HepG2 (cell line): ENCODE measurements around the gene PHF3. TPM values are rescaled to one million over a fixed set of nuclear protein-coding genes. Genes with fewer than 3 reads are reported as not detected.

ENCODE experiments used
- CBX2 ChIP-seq, 2 experiments: fragments of 200-600 bp in 1 of 2; sonication (generic); formaldehyde crosslinking in 1 of 2; IDR thresholded peaks; 2 replicates each; pipeline versions ENCODE4 v1.7.0 to v1.8.1; 2018 to 2022; ENCODE audit warnings: low read depth in 2 of 2, low read length in 1 of 2, mild to moderate bottlenecking in 1 of 2, missing genetic modification reagents in 1 of 2
- MAZ ChIP-seq, 2 experiments: sonication (generic) in 1 of 2; formaldehyde crosslinking in 1 of 2; IDR thresholded peaks; 2 replicates each; pipeline versions ENCODE4 v1.5.0 to v1.6.1; 2012 to 2020; ENCODE audit warnings: low read depth in 2 of 2, mild to moderate bottlenecking in 2 of 2, borderline replicate concordance in 1 of 2, improper control_type of control experiment in 1 of 2, low read length in 1 of 2, missing genetic modification reagents in 1 of 2, moderate library complexity in 1 of 2
- TFE3 ChIP-seq: IDR thresholded peaks from 2 replicates; pipeline ENCODE4 v1.6.1; 2016
- UBTF ChIP-seq: sonication (generic); formaldehyde crosslinking; IDR thresholded peaks from 2 replicates; pipeline ENCODE4 v1.4.0; 2020; ENCODE audit warnings: mild to moderate bottlenecking, missing genetic modification reagents
- ZEB1 ChIP-seq: IDR thresholded peaks from 2 replicates; pipeline ENCODE4 v1.6.1; 2012; ENCODE audit warnings: mild to moderate bottlenecking, low read depth, inconsistent platforms; ENCODE audit not compliant: insufficient replicate concordance
- ZNF142 ChIP-seq: sonication (generic); formaldehyde crosslinking; IDR thresholded peaks from 2 replicates; pipeline ENCODE4 v1.4.0; 2020; ENCODE audit warnings: missing genetic modification reagents
- ZNF562 ChIP-seq: sonication (generic); formaldehyde crosslinking; IDR thresholded peaks from 2 replicates; pipeline ENCODE4 v1.8.0; 2022; ENCODE audit warnings: missing genetic modification reagents, borderline replicate concordance
- ZNF687 ChIP-seq: sonication (generic); formaldehyde crosslinking; IDR thresholded peaks from 2 replicates; pipeline ENCODE4 v1.5.1; 2020; ENCODE audit warnings: mild to moderate bottlenecking, missing genetic modification reagents, moderate library complexity
- polyA plus RNA-seq, 8 experiments: library from polyadenylated mRNA; depleted of rRNA in 3 of 8; stranded (reverse) in 7 of 8; unstranded in 1 of 8; fragments of >200 nt; fragmentation: Illumina TruSeq in 4 of 8; extraction: Trizol in 4 of 8; gene quantifications; 2 replicates each; pipeline versions ENCODE4 v1.2.1 to v1.2.3, GENCODE V29; 2011 to 2016; ENCODE audit warnings: low read depth in 4 of 8, missing spikeins in 1 of 8, mixed read lengths in 1 of 8; ENCODE audit not compliant: insufficient read depth in 1 of 8
- total RNA-seq, 5 experiments: library from RNA; depleted of rRNA; stranded (reverse); fragments of >200 nt; fragmentation: Illumina TruSeq; extraction: Trizol; gene quantifications; 2 replicates each; pipeline ENCODE4 v1.2.3, GENCODE V29; 2016; ENCODE audit warnings: low read depth in 1 of 5
- TF ChIP-seq, protein P1 (sequence below): sonication (generic); formaldehyde crosslinking; conservative IDR thresholded peaks from 2 replicates; pipeline ENCODE4 v1.8.0; 2022; ENCODE audit warnings: missing genetic modification reagents

The PHF3 gene
- total and polyA plus RNA-seq, 2 of the 13 experiments (the other 11 are each of a cell fraction or from before 2014, with no cell fraction given), result 19.8 to 70.4 TPM

- TF ChIP-seq MAZ (IDR thresholded peaks at IDR 0.05; ENCODE audit: borderline replicate concordance, low read depth, low read length), result peak; percentile 80
- peak; percentile 98 for TF ChIP-seq MAZ (CRISPR knock-in tag; IDR thresholded peaks at IDR 0.05; ENCODE audit: low read depth)
- peak; percentile 95 for TF ChIP-seq ZNF142 (CRISPR knock-in tag)
- TF ChIP-seq, protein P1, sequence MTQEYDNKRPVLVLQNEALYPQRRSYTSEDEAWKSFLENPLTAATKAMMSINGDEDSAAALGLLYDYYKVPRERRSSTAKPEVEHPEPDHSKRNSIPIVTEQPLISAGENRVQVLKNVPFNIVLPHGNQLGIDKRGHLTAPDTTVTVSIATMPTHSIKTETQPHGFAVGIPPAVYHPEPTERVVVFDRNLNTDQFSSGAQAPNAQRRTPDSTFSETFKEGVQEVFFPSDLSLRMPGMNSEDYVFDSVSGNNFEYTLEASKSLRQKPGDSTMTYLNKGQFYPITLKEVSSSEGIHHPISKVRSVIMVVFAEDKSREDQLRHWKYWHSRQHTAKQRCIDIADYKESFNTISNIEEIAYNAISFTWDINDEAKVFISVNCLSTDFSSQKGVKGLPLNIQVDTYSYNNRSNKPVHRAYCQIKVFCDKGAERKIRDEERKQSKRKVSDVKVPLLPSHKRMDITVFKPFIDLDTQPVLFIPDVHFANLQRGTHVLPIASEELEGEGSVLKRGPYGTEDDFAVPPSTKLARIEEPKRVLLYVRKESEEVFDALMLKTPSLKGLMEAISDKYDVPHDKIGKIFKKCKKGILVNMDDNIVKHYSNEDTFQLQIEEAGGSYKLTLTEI, result 0 out of 2 replicates have a peak, but pooled peaks have one; percentile 38
- TF ChIP-seq CBX2 (IDR thresholded peaks at IDR 0.05; ENCODE audit: low read depth, low read length), result no peak
- TF ChIP-seq CBX2 (CRISPR knock-in tag; IDR thresholded peaks at IDR 0.05; ENCODE audit: low read depth), result peak; percentile 89; the same call in 1 of the 2 replicates
- TF ChIP-seq UBTF, result peak; percentile 96
- peak; percentile 91 for TF ChIP-seq TFE3 (CRISPR knock-in tag)
- peak; percentile 88; the same call in 1 of the 2 replicates for TF ChIP-seq ZNF562 (CRISPR knock-in tag)
- TF ChIP-seq ZNF687 (CRISPR knock-in tag), result peak; percentile 98
- no peak for TF ChIP-seq ZEB1
Observed at GRCh38 chr6:63635588-63636517, at the start of gene PHF3 (continued).
